H9 (cell line): ENCODE results near the gene HDAC6. TPM values are rescaled to one million over a fixed set of nuclear protein-coding genes. Genes with fewer than 3 reads are reported as not detected.

ENCODE experiments used
- DNase-seq: peaks from one replicate; pipeline ENCODE4 v3.0.0-alpha.2; 2017
- H2AFZ ChIP-seq: one replicate; pipeline ENCODE4 v1.6.1; 2013; ENCODE audit warnings: mild to moderate bottlenecking, low read length, control low read depth, moderate library complexity
- H2AK5ac ChIP-seq: 2 replicates; pipeline ENCODE4 v1.6.1; 2013; ENCODE audit warnings: low read length, control low read depth, mixed read lengths; ENCODE audit not compliant: insufficient read length
- H2BK120ac ChIP-seq: one replicate; pipeline ENCODE4 v1.6.1; 2013; ENCODE audit warnings: low read depth, mild to moderate bottlenecking, low read length, control low read depth, inconsistent platforms; ENCODE audit not compliant: poor library complexity, severe bottlenecking
- H2BK12ac ChIP-seq: 2 replicates; pipeline ENCODE4 v1.6.1; 2013; ENCODE audit warnings: low read length, control low read depth, mixed read lengths, low read depth; ENCODE audit not compliant: insufficient read length
- H2BK15ac ChIP-seq: 2 replicates; pipeline ENCODE4 v1.6.1; 2013; ENCODE audit warnings: low read depth, low read length, control low read depth
- H2BK20ac ChIP-seq: one replicate; pipeline ENCODE4 v1.6.1; 2013; ENCODE audit warnings: low read depth, mild to moderate bottlenecking, low read length, control low read depth, inconsistent platforms; ENCODE audit not compliant: poor library complexity, severe bottlenecking
- H2BK5ac ChIP-seq: 2 replicates; pipeline ENCODE4 v1.6.1; 2013; ENCODE audit warnings: low read length, control low read depth, mixed read lengths; ENCODE audit not compliant: insufficient read length
- H3K14ac ChIP-seq: 2 replicates; pipeline ENCODE4 v1.6.1; 2013; ENCODE audit warnings: low read length, control low read depth; ENCODE audit not compliant: insufficient read depth
- H3K18ac ChIP-seq: 2 replicates; pipeline ENCODE4 v1.6.1; 2013; ENCODE audit warnings: low read depth, mild to moderate bottlenecking, mixed read lengths, low read length, control low read depth; ENCODE audit not compliant: insufficient read length
- H3K23ac ChIP-seq: 2 replicates; pipeline ENCODE4 v1.6.1; 2013; ENCODE audit warnings: low read length, control low read depth, mixed read lengths, low read depth; ENCODE audit not compliant: insufficient read length
- H3K23me2 ChIP-seq: 2 replicates; pipeline ENCODE4 v1.6.1; 2013; ENCODE audit warnings: low read depth, mild to moderate bottlenecking, mixed read lengths, low read length, control low read depth; ENCODE audit not compliant: insufficient read length, poor library complexity, severe bottlenecking
- H3K27ac ChIP-seq: 2 replicates; pipeline ENCODE4 v1.5.1; 2013; ENCODE audit warnings: low read length, control low read depth, mixed read lengths, low read depth; ENCODE audit not compliant: insufficient read length
- H3K27me3 ChIP-seq: 2 replicates; pipeline ENCODE4 v1.6.1; 2013; ENCODE audit warnings: low read length, control low read depth, inconsistent platforms; ENCODE audit not compliant: insufficient read depth
- H3K4ac ChIP-seq: 2 replicates; pipeline ENCODE4 v1.6.1; 2013; ENCODE audit warnings: low read depth, mild to moderate bottlenecking, control low read depth, inconsistent platforms, low read length, moderate library complexity
- H3K4me1 ChIP-seq: 2 replicates; pipeline ENCODE4 v1.6.1; 2013; ENCODE audit warnings: low read length, control low read depth, inconsistent platforms; ENCODE audit not compliant: insufficient read depth
- H3K4me2 ChIP-seq: 2 replicates; pipeline ENCODE4 v1.6.1; 2013; ENCODE audit warnings: low read length, control low read depth, mixed read lengths; ENCODE audit not compliant: insufficient read length, insufficient read depth
- H3K56ac ChIP-seq: 2 replicates; pipeline ENCODE4 v1.6.1; 2013; ENCODE audit warnings: low read depth, mild to moderate bottlenecking, mixed read lengths, low read length, control low read depth; ENCODE audit not compliant: insufficient read length
- H3K79me1 ChIP-seq: 2 replicates; pipeline ENCODE4 v1.6.1; 2013; ENCODE audit warnings: low read depth, mild to moderate bottlenecking, moderate library complexity, low read length, control low read depth, inconsistent platforms; ENCODE audit not compliant: insufficient read depth, poor library complexity, severe bottlenecking
- H3K79me2 ChIP-seq: 2 replicates; pipeline ENCODE4 v1.6.1; 2013; ENCODE audit warnings: low read length, control low read depth, inconsistent platforms; ENCODE audit not compliant: insufficient read depth
- H3K9ac ChIP-seq: 2 replicates; pipeline ENCODE4 v1.6.1; 2013; ENCODE audit warnings: low read length, control low read depth, mixed read lengths; ENCODE audit not compliant: insufficient read length; ENCODE audit errors: extremely low read depth
- H3K9me3 ChIP-seq: one replicate; pipeline ENCODE4 v1.6.1; 2013; ENCODE audit warnings: low read depth, low read length, inconsistent platforms; ENCODE audit not compliant: control insufficient read depth
- H3T11ph ChIP-seq: one replicate; pipeline ENCODE4 v1.6.1; 2013; ENCODE audit warnings: mild to moderate bottlenecking, low read length, control low read depth, inconsistent platforms
- H4K20me1 ChIP-seq: one replicate; pipeline ENCODE4 v1.6.1; 2013; ENCODE audit not compliant: control insufficient read depth, insufficient read length, insufficient read depth
- H4K5ac ChIP-seq: 2 replicates; pipeline ENCODE4 v1.6.1; 2013; ENCODE audit warnings: low read depth, mild to moderate bottlenecking, mixed read lengths, low read length, control low read depth; ENCODE audit not compliant: insufficient read length
- H4K8ac ChIP-seq: replicated peaks from 2 replicates; pipeline ENCODE4 v1.6.1; 2013; ENCODE audit warnings: low read length, control low read depth, mixed read lengths, low read depth; ENCODE audit not compliant: insufficient read length
- H4K91ac ChIP-seq: 2 replicates; pipeline ENCODE4 v1.6.1; 2013; ENCODE audit warnings: low read depth, mild to moderate bottlenecking, moderate library complexity, mixed read lengths, low read length, control low read depth; ENCODE audit not compliant: insufficient read length
- H3K27ac Mint-ChIP-seq, 3 experiments: 2 replicates in 2 of 3; 3 replicates in 1 of 3; pipeline ENCODE4 v1.8.0; 2020 to 2021; ENCODE audit warnings: mixed read lengths in 3 of 3, mild to moderate bottlenecking in 1 of 3, moderate library complexity in 1 of 3
- H3K27me3 Mint-ChIP-seq: 2 replicates; pipeline ENCODE4 v1.8.0; 2021; ENCODE audit warnings: low read depth, mild to moderate bottlenecking, moderate library complexity, mixed read lengths
- H3K36me3 Mint-ChIP-seq, 3 experiments: 2 replicates in 2 of 3; 3 replicates in 1 of 3; pipeline ENCODE4 v1.8.0; 2020 to 2021; ENCODE audit warnings: low read depth in 3 of 3, mixed read lengths in 3 of 3; ENCODE audit not compliant: insufficient read depth in 1 of 3
- H3K4me1 Mint-ChIP-seq, 2 experiments: 2 replicates each; pipeline ENCODE4 v1.8.0; 2020; ENCODE audit warnings: mixed read lengths in 2 of 2
- H3K4me3 Mint-ChIP-seq, 2 experiments: 2 replicates in 1 of 2; 3 replicates in 1 of 2; pipeline ENCODE4 v1.8.0; 2020 to 2021; ENCODE audit warnings: mild to moderate bottlenecking in 2 of 2, mixed read lengths in 2 of 2, moderate library complexity in 1 of 2
- H3K9me3 Mint-ChIP-seq, 2 experiments: 2 replicates in 1 of 2; 3 replicates in 1 of 2; pipeline ENCODE4 v1.8.0; 2020; ENCODE audit warnings: mild to moderate bottlenecking in 2 of 2, mixed read lengths in 2 of 2, moderate library complexity in 1 of 2
- CTCF ChIP-seq: fragments of 200-600 bp; sonication (generic); conservative IDR thresholded peaks from 3 replicates; pipeline ENCODE4 v1.8.0; 2021; ENCODE audit warnings: antibody characterized with exemption, mild to moderate bottlenecking
- WGBS: extraction: QIAGEN DNeasy Blood & Tissue Kit; methylation state at CpG from one replicate; pipeline ENCODE4 v1.1.7; 2013; ENCODE audit warnings: missing lambda C conversion rate, low lambda C conversion rate, mixed read lengths; ENCODE audit not compliant: insufficient read length; ENCODE audit errors: extremely low coverage; 5-methylcytosine and 5-hydroxymethylcytosine counted together
- total RNA-seq: library from RNA; stranded (reverse); gene quantifications from 2 replicates; pipeline ENCODE4 v1.2.1, GENCODE V29; 2021

Gene HDAC6
- total RNA-seq, 1 experiment from 2014 or later = 52.8 TPM

DNA sequence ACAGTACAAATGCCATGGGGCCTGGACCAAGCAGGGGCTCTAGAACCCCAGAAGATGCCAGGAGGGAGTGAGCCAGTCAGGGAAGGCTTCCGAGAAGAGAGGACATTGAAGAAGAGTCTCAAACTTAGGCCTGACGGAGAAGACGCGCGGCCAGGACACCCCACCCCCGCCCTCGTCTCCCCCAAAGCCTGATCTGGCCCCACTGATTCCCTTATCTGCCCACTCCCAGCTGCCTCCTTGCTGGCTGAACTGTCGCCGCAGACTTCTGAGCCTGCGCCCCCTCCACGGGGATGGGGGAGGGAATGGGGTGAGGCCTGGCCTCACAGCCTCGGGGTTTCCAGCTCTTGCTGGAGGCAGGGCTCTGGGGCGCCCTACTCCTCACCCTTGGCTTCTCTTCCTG lies 19.1 kb upstream of the HDAC6 start:
- H3K27ac ChIP-seq = no peak overlapping the region

More for the DNA sequence above, 19.1 kb upstream of the HDAC6 start:
- no peak for DNase-seq
- no peaks in the 10 kb centered on the region for H3K23me2 ChIP-seq
- H2BK120ac ChIP-seq = no peak overlapping the region
- H3K56ac ChIP-seq = no peak overlapping the region
- H3T11ph ChIP-seq = no peak overlapping the region
- no peak overlapping the region for H3K4me2 ChIP-seq
- Mint-ChIP-seq H3K9me3 (peaks cover 59 to 79% of the 10 kb centered on the region in 2 experiments), H3K27me3 (peaks cover 17% of the 10 kb centered on the region), H3K4me1 (peaks cover 2 to 3% of the 10 kb centered on the region in 2 experiments; a peak in 1 of 4 replicates), H3K4me3 (no peak overlapping the region), H3K27ac (no peak overlapping the region), H3K36me3 (peaks cover 0 to 3% (median 2%) of the 10 kb centered on the region in 3 experiments; a peak in 3 of 7 replicates)
- no peak overlapping the region for H4K91ac ChIP-seq
- no peak overlapping the region for H3K4ac ChIP-seq
- H2BK12ac ChIP-seq = no peak overlapping the region
- H3K9me3 ChIP-seq = peaks cover 7% of the 10 kb centered on the region
- no peak overlapping the region for H3K14ac ChIP-seq
- H3K4me1 ChIP-seq = no peaks in the 10 kb centered on the region
- no peak for TF ChIP-seq CTCF
- H2BK20ac ChIP-seq = no peak overlapping the region
- H3K18ac ChIP-seq = no peak overlapping the region
- WGBS = no CpG with 5 or more reads among the region's 13 CpGs
- H2BK5ac ChIP-seq = no peak overlapping the region
- no peak overlapping the region for H4K5ac ChIP-seq
- no peaks in the 10 kb centered on the region for H3K79me2 ChIP-seq
- H2BK15ac ChIP-seq = no peak overlapping the region
- H3K23ac ChIP-seq = no peak overlapping the region
- H3K79me1 ChIP-seq = no peaks in the 10 kb centered on the region
- H4K8ac ChIP-seq = no peak overlapping the region
- no peak overlapping the region for H3K9ac ChIP-seq
- H2AK5ac ChIP-seq = no peak overlapping the region
- no peaks in the 10 kb centered on the region for H3K27me3 ChIP-seq
- no peaks in the 10 kb centered on the region for H4K20me1 ChIP-seq
- H2AFZ ChIP-seq = no peak overlapping the region
